AG04449 (cell line): ENCODE results near the gene DESI2.

ENCODE experiments used
- CTCF ChIA-PET: fragments of 350-600 bp; formaldehyde crosslinking; extraction: SDS; loops from one replicate; lab custom pipeline; 2021; ENCODE audit warnings: antibody characterized with exemption; lab: Yijun Ruan, JAX
- POLR2A ChIA-PET: fragments of 400-600, 350-600 bp; formaldehyde crosslinking; extraction: SDS; loops from one replicate; lab custom pipeline; 2020; ENCODE audit warnings: antibody characterized with exemption, inconsistent platforms; lab: Yijun Ruan, JAX
- DNase-seq: peaks from one replicate; pipeline ENCODE4 v3.0.0-alpha.2; 2010; ENCODE audit warnings: low read depth, low spot score
- H3K4me3 ChIP-seq: 2 replicates; pipeline ENCODE4 v1.5.1; 2011; ENCODE audit warnings: low read depth, mild to moderate bottlenecking, control low read depth, low read length
- CTCF ChIP-seq: IDR thresholded peaks from one replicate; pipeline ENCODE4 v1.5.1; 2011; ENCODE audit warnings: mild to moderate bottlenecking, moderate library complexity, low read length, control low read depth, inconsistent platforms; ENCODE audit not compliant: insufficient read depth; ENCODE audit errors: missing control alignments

The DESI2 gene

GRCh38 chr1:244712669-244713068 lies 59.7 kb downstream of the DESI2 start:
- ChIA-PET CTCF (interaction anchor here (0.7 to 1.3 kb wide), 2 partner anchors 15 to 78 kb away, joined by 3 read pairs; no protein-coding TSS in a partner anchor), POLR2A (no interaction called here)
- TF ChIP-seq CTCF = no peak

GRCh38 chr1:244713332-244713731 lies 60.4 kb downstream of the DESI2 start:
- ChIA-PET CTCF (interaction anchor here (1.3 kb wide), 1 partner anchor 15 kb away, joined by 3 read pairs; no protein-coding TSS in a partner anchor), POLR2A (no interaction called here)
- no peak overlapping the region for H3K4me3 ChIP-seq
- TF ChIP-seq CTCF = no peak
- DNase-seq = no peak

More at GRCh38 chr1:244712669-244713068, 59.7 kb downstream of the DESI2 start:
- DNase-seq = no peak
- no peak overlapping the region for H3K4me3 ChIP-seq

GRCh38 chr1:244727871-244728474 lies 75.0 kb downstream of the DESI2 start:
- no peak overlapping the region for H3K4me3 ChIP-seq
- ChIA-PET CTCF (interaction anchor here (0.6 kb wide), 1 partner anchor 15 kb away, joined by 3 read pairs; no protein-coding TSS in a partner anchor), POLR2A (no interaction called here)

GRCh38 chr1:244730153-244730933 lies 77.4 kb downstream of the DESI2 start:
- H3K4me3 ChIP-seq = peak overlapping the region; percentile 55
- DNase-seq = no peak
- POLR2A ChIA-PET = no interaction called here
- CTCF ChIA-PET = interaction anchor here (1.2 kb wide), 1 partner anchor 11 kb away, joined by 3 read pairs; no protein-coding TSS in a partner anchor
- TF ChIP-seq CTCF = no peak

More at GRCh38 chr1:244727871-244728474, 75.0 kb downstream of the DESI2 start:
- no peak for TF ChIP-seq CTCF
- no peak for DNase-seq

- no peak for TF ChIP-seq CTCF
- H3K4me3 ChIP-seq = peak overlapping the region; percentile 18
- CTCF ChIA-PET = interaction anchor here (1.2 kb wide), 1 partner anchor 10 kb away, joined by 3 read pairs; no protein-coding TSS in a partner anchor
- no peak for DNase-seq
- POLR2A ChIA-PET = no interaction called here
Measured at GRCh38 chr1:244730934-244731434, 78.1 kb downstream of the DESI2 start.

- no peak overlapping the region for H3K4me3 ChIP-seq
Measured at GRCh38 chr1:244731651-244732050, 78.7 kb downstream of the DESI2 start.

More at GRCh38 chr1:244731651-244732050, 78.7 kb downstream of the DESI2 start:
- ChIA-PET POLR2A (no interaction called here), CTCF (interaction anchor here (1.2 kb wide), 1 partner anchor 10 kb away, joined by 3 read pairs; no protein-coding TSS in a partner anchor)
- TF ChIP-seq CTCF = no peak
- DNase-seq = no peak
